Measurements from ENCODE around the gene CPLX3.

CPLX3 gene

GRCh38 chr15:74801311-74801997 is 25.0 kb upstream of the CPLX3 start:
- no peak for TF ChIP-seq CTCF (IDR thresholded peaks at IDR 0.05; ENCODE audit: low read depth, low read length)

GRCh38 chr15:74802290-74802689 is 24.1 kb upstream of the CPLX3 start:
- no peak for TF ChIP-seq CTCF (IDR thresholded peaks at IDR 0.05; ENCODE audit: low read depth, low read length)
- H3K4me3 ChIP-seq (ENCODE audit: low read depth, low read length): no peak overlapping the region

More at GRCh38 chr15:74801311-74801997, 25.0 kb upstream of the CPLX3 start:
- no peak overlapping the region for H3K4me3 ChIP-seq (ENCODE audit: low read depth, low read length)

DNA sequence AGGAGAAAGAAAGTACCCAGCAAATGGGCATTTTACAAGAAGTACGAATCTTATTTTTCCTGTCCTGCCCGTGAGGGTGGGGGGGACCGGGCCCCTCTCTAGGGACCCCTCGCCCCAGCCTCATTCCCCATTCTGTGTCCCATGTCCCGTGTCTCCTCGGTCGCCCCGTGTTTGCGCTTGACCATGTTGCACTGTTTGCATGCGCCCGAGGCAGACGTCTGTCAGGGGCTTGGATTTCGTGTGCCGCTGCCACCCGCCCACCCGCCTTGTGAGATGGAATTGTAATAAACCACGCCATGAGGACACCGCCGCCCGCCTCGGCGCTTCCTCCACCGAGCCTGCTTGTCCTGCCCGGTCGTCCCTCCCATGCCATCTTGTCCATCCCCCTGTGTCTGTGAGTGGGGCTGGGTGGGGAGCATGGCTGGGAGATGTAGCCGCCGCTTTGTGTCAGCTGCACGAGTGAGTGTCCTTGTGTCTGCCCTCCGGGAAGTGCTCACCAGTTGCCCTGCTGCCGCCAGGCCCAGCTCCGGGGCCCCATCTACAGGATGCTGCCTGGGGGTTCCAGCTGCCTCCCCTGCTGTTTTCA is 23.5 kb upstream of the CPLX3 start:
- no peak for TF ChIP-seq CTCF (IDR thresholded peaks at IDR 0.05; ENCODE audit: low read depth, low read length)
- no peak overlapping the region for H3K4me3 ChIP-seq (ENCODE audit: low read depth, low read length)

- no peak for TF ChIP-seq CTCF (IDR thresholded peaks at IDR 0.05; ENCODE audit: low read depth, low read length)
- no peak overlapping the region for H3K4me3 ChIP-seq (ENCODE audit: low read depth, low read length)
Measured at GRCh38 chr15:74804935-74805334, 21.5 kb upstream of the CPLX3 start.

- no peak overlapping the region for H3K4me3 ChIP-seq (ENCODE audit: low read depth, low read length)
- TF ChIP-seq CTCF (IDR thresholded peaks at IDR 0.05; ENCODE audit: low read depth, low read length): no peak
Measured at GRCh38 chr15:74807282-74807681, 19.1 kb upstream of the CPLX3 start.

DNA sequence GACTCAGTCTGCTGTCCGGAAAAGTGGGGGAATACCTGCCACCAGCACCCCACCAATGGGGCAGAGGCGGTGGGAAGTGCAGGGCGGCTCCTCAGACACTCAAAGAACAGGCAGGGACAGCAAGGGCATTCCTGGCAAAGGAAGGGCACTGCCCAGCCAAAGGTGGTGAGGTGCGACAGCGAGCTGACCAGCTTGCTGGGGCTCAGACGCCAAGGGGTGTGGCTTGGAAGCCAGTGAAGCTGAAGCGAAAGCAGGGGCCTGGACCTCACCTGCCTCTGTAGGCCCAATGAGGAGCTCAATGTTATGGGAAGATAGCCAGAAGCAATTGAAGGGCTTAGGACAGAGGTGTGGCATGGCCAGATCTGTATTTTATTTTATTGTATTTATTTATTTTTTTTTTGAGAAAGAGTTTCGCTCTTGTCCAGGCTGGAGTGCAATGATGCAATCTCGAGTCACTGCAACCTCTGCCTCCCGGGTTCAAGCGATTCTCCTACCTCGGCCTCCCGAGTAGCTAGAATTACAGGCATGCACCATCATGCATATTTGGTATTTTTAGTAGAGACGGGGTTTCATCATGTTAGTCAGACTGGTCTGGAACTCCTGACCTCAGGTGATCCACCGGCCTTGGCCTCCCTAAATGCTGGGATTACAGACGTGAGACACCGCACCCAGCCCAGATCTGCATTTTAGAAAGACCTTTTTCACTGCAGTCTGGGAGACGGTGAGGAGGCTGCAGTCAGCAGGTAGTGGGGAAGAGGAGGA is 18.2 kb upstream of the CPLX3 start:
- H3K4me3 ChIP-seq (ENCODE audit: low read depth, low read length): no peak overlapping the region
- TF ChIP-seq CTCF (IDR thresholded peaks at IDR 0.05; ENCODE audit: low read depth, low read length): no peak

- no peak for TF ChIP-seq CTCF (IDR thresholded peaks at IDR 0.05; ENCODE audit: low read depth, low read length)
- no peak overlapping the region for H3K4me3 ChIP-seq (ENCODE audit: low read depth, low read length)
Measured at GRCh38 chr15:74808840-74809229, 17.6 kb upstream of the CPLX3 start.

All from WI38 (cell line).